Dermis microvascular lymphatic vessel endothelial cell (primary cell): ENCODE measurements around the gene PCIF1. TPM values are rescaled to one million over a fixed set of nuclear protein-coding genes. Genes with fewer than 3 reads are reported as not detected.
"Not testable (repeated sequence)": the region's sequence is repeated elsewhere in the genome, so short reads cannot be mapped to it uniquely, and the experiment has no call there.

Experiments
- DNase-seq, 2 donors: peaks; one replicate each; pipeline versions ENCODE4 v3.0.0 to v3.0.0-alpha.2; 2010; ENCODE audit warnings: low read depth in 2 of 2
- total RNA-seq: library from RNA; depleted of rRNA; stranded (reverse); fragments of >200 nt; gene quantifications from 2 replicates; pipeline ENCODE4 v1.2.1, GENCODE V29; 2014

Gene PCIF1
- total RNA-seq, 1 donor from 2014 or later, result 7.2 TPM

DNA sequence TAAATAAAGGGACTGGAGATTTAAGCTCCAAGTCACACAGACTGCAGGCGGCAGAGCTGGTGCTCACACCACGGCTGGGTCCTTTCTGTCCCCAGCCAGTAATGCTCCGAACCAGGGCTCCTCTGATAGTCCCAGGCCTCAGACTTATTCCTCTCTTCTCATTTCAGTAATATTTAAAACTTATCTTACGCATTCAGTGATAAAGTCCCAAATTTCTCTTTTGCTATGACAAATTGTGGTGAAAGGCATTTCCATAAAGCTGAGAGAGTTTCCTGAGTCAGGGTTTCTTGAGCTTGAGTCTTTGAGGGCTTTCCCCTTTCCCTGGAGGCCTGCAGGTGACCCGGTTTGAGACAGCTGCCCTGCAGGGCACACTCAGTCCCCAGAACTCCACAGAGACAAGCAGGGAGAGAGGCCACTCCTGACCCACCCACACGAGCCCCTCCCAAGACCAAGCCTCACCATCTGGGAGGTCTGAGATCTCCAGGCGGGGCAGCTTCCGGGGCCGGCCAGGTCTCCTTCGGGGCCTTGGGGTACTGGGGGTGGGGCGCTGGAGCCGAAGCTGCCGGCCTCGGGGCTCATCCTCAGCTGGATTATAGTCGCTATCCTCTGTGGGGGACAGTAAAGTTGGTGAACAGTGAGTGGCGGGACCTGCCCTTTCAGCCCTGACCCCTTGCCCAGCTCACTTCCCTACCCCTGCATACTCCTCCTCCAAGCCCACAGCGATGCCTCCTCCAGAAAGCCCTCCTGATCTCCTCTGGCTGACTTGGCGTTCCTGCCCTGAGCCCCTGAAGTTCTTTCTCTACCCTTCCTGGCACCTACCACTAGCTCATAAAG, 30.9 kb downstream of the PCIF1 start:
- DNase-seq, result no peak

DNA sequence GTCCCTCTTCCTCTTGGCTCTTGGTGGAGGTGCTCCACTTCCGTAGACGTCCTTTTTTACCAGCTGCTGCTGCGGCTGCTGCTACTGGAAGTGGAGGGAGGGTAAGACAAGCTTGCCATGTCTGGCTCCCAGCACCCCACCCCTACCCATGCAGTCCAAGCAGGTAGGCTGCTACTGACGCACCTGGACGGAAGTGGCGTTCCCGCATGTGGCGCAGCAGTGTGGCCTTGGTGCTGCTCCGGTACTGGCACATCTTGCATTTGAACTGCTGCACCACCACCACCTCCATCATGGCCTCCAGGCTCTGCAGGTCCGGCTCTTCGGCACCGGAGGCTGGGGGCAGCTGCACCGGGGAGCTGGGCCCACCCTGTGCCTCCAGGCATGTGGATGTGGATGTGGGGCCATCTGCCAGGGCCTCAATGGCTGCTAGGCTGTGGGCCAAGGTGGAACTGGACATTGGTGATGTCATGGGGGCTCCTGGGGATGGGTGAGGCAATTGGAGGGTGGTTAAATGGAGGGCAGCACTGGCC, 33.1 kb downstream of the PCIF1 start:
- DNase-seq, result no peak

DNA sequence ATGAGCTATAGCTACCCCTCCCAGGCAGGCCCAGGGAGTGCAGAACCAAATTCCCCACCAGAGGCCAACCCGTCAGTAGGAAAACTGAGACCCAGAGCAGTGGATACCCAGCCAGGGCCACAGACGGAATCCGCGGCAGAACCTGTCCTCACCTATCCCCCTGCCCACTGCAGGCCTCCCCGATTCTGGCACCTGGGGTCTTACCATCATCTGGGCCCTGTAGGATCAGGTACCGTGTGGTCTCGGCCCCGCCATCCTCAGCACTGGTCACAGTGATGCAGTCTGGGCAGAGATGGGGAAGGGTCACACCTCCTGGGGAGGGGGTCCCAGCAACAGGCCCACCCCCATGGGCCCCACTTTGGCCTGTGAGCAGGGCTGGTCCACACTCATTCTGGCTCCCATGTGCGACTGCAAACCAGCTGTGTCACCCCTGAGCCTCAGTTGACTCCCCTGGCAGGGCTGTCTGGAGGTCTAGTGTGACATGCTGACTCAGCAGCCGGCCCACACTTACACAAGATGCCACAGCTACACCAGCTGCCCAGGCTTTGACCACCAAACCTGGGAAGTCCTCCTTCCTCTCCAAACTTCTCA, 33.7 kb downstream of the PCIF1 start:
- no peak for DNase-seq

DNA sequence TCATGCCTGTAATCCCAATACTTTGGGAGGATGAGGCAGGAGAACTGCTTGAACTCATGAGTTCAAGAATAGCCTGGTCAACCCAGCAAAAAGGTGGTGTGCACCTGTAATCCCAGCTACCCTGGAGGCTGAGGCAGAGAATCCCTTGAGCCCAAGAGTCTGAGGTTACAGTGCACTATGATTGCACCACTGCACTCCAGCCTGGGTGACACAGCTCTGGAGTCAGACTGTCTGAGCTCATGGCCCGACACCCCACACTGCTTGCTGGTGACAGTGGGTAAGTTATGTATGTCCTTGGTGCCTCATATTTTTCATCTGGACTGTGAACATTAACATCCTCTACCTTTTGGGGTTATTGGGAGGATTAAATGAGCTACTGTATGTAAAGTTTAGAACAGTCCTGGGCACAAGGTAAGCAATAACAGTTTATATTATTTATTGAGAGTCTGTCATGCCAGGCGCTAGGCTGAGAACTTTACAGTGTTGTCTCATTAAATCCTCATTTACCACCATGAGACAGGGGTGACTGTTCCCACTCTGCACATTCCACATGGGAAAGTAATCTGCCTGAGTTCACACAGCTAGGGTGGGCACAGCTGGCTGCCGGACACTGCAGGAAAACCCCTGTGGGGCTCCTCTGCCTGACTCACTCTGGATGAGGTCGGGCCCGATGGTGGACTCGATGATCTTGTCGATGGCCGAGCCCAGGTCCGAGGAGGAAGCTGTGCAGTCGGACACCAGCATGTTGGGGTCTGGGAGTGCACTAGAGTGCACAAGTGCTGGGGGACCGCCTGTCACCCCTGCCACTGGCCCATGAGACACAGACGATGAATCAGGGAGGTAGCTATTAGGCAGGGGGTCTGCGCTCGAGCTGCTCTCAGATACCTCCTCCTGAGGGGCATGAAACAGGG, 34.6 kb downstream of the PCIF1 start:
- no peak for DNase-seq

DNA sequence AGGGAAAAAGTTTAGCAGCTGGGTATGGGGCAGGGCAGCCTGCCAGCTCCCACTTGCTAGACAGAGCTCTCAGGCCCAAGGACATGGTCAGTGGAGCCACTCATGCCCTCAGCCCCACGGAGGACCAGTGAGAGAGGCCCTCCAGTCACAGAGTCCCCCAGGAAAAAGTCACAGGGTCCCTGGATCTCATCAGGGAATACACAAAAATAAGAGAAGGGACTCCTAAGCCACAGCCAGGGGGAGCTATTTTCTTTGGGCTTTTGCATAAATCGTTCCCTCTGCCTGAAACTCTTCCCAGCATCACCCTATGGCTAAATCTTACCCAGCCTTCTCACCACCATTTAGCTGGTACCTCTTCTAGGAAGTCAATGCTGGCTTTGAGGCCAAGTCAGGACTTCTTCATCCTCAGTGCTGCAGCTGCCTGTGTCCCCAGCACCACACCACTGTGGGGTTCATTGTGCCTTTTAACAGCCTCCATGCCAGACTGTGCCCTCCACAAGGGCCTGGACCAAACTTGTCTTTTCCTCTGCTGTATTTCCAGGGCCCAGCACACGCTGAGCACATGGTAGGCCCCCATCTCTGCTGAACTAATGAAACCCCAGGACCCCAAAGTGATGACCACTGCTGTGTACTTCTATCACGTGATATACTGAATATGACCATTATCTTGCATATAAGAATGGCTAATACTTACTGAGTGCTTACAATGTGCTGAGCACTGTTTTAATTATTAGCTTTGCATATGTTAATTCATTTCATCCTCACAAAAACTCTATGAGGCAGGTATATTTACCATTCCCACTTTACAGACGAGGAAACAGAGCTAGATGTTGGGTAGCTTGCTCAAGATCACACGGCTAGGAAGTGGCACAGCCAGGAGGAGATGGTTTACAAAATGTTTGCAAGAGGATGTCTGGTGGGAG, 35.5 kb downstream of the PCIF1 start:
- peak; percentile 52 to 68 for DNase-seq

DNA sequence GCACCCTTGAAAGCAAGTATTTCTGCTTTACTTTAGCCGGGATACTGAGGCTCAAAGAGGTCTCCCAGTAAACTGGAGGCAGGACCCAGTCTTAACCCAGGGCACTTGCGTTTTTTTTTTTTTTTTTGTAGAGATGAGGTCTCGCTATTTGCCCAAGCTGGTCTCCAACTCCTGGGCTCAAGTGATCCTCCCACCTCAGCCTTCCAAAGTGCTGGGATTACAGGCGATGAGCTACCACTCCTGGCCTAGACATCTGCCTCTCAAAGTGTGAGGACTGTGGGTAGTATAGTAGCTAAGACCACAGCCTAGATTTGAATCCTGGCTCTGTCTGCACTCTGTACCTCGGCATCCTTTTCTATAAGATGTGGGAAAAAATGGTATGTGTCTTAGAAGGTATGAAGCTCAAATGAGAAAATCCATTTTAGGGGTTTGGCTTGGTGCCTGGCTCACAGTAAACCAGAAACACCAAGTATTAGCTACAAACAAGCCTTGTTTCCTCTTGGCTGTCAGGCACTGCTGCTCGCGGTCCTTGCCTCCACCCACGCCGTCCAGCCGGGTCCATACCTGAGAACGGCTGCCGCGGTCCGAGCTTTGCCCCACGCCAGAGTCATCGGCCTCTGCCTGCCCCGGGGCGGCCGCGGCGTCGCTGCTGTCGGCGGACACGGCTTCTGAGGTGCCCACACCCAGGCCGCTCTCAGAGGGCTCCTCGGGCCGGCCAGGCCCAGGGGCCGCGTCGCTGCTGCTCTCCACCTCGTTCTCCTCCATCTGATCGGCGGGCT, 36.4 kb downstream of the PCIF1 start:
- DNase-seq, result peak in 1 of 2 donors; percentile 18

DNA sequence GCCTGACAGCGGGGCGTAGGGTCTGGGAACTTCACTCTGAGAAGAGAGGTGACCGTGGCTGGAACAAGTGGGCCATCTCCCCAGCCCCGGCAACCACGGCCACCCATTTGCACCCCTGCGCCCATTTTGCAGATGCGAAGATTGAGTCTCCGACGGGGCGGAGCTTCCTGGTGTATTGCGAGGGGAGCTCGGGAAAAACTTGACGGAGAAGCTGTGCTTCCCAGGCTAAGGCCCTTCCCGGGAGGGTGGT, 36.9 kb downstream of the PCIF1 start:
- DNase-seq, result no peak

DNA sequence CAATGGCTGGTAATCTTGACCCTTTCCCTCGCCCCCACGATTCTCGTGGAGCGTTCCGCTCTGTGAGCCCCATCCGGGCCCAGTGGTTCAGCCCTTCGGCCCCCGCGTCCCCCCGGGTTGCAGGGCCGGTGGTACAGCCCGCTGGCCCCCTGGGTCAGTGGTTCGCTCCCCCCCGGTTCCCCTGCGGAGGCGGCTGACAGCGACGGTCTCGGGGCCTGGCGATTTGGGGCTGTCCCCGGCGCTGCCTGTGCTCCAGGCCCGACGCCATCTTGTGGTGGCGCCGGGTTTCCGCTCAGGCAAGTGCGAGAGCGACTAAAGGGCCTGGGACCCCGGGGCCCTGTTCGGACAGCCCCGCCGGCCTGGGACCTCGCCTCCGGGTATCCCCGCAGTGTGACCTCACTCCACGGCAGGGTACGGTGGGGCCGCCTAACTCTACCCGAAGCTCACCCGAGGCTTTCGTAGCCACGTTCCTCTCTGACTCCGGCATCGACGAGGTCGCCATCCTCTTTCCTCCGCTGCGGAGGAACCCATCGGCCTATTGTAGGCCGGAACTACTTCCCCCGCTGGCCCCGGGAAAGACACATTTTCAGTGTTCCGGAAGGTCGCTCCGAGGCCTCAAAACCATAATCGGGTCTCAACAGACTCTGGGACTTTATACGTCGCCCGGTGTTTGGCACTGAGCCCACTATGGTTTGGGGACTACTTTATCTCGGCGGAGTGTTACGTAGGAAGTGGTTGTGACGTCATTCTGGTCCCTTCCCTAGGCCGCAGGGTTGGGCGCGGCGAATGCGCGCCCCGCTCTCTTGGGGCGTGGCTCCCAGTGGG, 37.4 kb downstream of the PCIF1 start, which contains the start of gene ZNF335:
TSS of gene ZNF335 (minus strand) at position 529 of the 825 bp plus-strand sequence. CDS start 793 bp downstream, outside the sequence.
- peak; percentile 93 to 97 for DNase-seq

DNA sequence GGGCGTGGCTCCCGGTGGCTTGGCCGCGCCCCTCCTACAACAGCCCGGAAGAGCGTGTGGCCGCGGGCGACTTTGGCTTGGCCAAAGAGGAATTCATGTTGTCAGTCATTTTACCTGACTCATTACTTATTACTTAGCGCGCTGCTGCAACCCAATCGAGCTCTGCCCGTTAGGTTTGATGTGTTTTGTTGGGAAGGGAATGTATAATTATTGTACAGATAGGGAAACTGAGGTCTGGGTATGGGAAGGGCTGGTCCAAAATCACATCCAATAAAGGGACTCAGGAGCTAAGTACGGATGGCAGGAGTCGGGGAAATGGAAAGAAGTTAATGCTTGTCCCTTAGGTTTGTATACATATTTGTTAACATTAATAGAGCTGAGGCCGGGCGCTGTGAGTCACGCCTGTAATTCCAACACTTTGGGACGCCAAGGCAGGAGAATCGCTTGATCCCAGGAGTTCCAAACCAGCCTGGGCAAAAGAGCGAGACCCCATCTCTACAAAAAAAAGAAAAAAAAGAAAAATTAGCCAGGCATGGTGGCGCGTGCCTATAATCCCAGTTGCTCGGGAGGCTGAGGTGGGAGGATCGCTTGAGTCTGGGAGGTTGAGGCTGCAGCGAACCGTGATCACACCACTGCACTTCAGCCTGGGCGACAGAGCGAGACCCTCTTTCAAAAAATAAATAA, 38.2 kb downstream of the PCIF1 start:
- DNase-seq, result no peak

DNA sequence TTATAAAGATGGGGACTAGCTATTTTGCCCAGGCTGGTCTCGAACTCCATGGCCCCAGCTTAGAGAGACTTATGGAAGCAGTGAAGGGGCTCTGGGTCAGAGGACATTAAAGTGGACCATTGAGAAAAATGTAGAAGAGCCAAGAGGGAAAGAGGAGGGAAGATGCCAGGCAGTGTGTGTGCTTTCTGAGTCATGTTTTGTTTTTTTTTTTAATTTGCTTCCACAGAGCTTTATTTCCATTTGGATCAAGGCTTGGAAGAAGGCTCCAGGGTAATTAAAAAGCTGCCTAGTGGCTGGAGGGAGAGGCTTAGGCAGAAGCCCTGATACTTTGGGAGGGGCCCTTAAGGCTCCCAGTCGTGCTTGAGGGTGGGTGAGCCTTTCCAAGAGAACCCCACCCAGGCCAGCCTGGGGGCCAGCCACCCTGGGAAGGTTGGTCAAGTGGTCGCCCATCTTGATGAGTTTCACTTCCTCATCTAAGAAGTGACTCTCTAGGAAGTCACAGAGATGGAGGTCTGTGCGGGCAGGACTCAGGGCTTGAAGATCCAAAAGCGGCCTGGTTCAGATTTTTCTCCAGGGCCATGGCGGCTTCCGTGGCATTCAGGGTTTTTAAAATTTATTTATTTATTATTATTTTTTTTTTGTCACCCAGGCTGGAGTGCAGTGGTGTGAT, 40.5 kb downstream of the PCIF1 start:
- no peak for DNase-seq

DNA sequence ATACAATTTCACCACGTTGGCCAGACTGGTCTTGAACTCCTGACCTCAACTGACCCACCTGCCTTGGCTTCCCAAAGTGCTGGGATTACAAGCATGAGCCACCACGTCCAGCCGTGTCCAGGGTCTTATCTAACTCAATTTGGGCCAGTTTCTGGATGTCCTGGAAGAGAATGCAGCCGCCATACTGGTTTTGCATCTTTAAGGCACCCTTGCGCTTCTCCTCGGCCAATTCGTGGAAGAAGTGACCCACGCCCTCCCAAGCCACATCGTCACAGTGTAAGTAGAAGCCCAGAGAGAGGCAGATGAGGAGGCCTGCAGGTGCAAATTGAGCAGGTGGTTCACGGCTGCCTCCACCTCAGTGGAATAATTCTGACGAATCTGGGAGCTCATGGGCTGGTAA, 41.2 kb downstream of the PCIF1 start:
- no peak for DNase-seq

DNA sequence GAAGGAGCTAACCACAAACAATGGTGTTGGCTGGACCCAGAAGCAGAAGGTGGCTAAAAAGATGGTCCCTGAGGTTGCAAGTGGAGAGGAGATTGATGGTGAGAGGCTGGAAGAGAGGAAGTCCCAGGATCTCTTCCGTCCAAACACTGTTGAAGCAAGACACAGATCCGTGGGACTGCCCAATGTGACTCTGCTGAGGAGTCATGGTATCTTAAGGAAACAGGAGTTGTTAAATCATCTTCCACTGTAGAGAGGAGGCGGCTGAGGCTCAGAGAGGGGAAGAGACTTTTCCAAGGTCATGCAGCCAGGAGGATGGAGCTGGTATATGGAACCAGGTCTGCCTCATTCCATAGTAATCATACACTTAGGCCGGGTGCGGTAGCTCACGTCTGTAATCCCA, 41.6 kb downstream of the PCIF1 start:
- no peak for DNase-seq

DNA sequence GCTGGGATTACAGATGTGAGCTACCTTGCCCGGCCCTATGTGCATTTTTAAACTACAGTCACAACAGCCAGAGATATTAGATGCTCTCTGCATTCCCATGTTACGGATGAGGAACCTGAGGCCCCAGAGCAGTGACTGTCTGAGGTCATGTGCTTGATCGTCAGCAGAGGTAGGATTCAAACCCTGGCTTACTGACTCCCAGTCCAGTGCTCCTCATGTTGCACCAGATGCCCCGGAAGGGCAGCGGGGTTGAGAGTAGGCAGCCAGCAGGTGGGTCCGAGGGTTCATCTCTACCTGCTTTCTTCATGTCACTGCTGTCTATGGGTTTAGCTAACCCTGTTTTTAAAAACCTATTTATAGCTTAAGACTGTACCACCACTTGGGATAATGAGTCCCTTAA, 46.8 kb downstream of the PCIF1 start:
- no peak for DNase-seq

DNA sequence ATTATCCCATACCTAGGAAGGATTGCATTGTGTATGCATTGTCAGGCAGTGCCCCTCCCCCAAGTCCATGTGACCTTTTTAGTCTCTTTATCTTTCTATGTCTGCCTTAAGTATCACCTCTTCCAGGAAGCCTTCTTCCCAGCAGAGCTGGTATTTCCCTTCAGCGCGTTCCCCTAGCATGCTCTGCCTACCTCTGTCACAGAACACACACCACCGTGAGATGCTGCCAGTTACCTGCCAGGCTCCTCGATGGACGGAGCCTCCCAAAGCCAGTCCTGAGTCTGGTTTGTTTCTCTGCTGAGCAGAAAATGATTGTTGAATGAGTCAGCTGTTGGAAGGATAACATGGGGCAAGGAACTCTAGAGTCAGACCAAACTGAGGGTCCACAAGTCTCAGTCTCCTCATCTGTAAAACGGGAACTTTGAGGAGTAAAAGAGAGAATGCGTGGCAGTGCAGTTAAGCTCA, 48.8 kb downstream of the PCIF1 start:
- no peak for DNase-seq

DNA sequence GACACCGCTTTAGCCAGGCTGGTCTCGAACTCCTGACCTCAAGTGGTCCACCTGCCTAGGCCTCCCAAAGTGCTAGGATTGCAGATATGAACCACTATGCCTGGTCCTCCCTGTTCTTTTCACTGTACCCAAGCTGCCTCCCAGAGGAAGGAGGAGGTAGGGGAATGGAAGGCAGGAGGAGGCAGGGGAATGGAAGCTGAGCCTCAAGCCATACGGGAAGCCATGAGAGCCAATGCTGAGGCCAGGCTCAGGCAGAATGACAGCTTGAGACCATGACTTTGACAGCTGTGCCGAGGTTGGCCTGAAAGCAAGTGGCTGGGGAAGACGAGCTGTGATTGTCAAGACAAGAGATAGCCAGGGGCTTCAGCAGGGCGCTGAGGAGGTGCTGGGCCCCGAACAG, 51.1 kb downstream of the PCIF1 start:
- DNase-seq, result no peak

DNA sequence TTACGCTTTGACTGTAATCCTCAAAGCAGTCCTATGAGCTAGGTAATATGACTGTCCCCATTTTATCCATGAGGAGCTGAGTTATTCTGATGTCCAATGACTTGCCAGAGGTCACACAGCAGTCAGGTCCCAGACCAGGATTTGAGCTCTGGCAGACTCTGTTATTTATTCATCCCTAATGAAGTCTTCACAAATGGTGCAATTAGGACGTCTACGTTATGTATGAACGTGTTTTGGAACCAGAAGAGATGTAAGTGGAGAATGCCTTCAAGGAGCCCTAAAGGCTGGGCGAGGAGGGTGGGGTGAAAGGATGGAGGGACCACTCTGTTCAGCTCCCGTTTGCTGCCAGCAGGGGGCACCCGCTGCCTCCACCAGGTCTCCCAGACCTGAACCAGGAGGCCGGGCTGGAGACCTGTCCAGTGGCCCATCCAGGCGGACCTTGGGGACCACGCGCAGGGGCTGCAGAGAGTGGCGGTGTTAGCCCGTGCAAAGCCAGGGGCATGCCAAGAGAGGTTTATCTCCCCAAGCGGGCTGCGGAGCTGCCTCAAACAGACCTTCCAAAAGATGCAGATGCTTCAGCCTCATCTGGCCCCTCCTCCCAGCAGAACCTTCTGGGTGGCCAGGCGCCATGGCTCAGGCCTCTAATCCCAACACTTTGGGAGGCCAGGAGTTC, 52.8 kb downstream of the PCIF1 start:
- peak; percentile 20 to 64 for DNase-seq

DNA sequence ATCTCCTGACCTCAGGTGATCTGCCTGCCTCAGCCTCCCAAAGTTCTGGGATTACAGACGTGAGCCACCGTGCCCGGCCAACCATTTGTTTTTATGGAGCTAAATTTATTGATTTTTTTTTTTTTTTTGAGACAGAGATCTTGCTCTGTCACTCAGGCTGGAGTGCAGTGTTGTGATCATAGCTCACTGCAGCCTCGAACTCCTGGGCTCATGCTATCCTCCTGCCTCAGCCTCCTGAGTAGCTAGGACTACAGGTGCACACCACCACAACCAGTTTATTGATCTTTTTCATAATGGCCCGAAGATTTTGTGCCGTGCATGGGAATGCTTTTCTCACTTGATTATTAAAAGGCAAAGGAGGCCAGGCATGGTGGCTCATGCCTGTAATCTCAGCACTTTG, 54.3 kb downstream of the PCIF1 start:
- DNase-seq, result not testable (repeated sequence)
